Kasumi-1 (cell line): ENCODE results near the gene ZC3H18.

ENCODE experiments used
- DNase-seq, 2 experiments: peaks; one replicate each; lab custom pipeline; 2025; lab: John Stamatoyannopoulos, UW

Gene ZC3H18

DNA sequence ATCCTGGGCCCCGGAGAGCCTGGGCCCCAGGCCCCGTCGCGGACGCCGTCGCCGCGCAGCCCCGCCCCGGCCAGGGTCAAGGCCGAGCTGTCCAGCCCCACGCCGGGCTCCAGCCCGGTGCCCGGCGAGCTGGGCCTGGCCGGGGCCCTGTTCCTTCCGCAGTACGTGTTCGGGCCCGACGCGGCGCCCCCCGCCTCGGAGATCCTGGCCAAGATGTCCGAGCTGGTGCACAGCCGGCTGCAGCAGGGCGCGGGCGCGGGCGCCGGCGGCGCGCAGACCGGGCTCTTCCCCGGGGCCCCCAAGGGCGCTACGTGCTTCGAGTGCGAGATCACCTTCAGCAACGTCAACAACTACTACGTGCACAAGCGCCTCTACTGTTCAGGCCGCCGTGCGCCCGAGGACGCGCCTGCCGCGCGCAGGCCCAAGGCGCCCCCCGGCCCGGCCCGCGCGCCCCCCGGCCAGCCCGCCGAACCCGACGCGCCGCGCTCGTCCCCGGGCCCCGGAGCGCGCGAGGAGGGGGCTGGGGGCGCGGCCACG is 36.8 kb upstream of the ZC3H18 start:
- DNase-seq: no peak

DNA sequence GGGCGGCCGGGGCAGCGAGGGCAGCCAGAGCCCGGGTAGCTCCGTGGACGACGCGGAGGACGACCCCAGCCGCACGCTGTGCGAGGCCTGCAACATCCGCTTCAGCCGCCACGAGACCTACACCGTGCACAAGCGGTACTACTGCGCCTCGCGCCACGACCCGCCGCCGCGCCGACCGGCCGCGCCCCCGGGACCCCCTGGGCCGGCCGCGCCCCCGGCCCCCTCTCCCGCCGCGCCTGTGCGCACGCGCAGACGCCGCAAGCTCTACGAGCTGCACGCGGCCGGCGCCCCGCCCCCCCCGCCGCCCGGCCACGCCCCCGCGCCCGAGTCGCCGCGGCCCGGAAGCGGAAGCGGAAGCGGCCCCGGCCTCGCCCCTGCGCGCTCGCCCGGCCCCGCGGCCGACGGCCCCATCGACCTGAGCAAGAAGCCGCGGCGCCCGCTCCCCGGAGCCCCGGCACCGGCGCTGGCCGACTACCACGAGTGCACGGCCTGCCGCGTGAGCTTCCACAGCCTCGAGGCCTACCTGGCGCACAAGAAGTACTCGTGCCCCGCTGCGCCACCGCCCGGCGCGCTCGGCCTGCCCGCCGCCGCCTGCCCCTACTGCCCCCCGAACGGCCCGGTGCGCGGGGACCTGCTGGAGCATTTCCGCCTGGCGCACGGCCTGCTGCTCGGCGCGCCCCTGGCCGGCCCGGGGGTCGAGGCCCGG is 36.1 kb upstream of the ZC3H18 start:
- DNase-seq: no peak

DNA sequence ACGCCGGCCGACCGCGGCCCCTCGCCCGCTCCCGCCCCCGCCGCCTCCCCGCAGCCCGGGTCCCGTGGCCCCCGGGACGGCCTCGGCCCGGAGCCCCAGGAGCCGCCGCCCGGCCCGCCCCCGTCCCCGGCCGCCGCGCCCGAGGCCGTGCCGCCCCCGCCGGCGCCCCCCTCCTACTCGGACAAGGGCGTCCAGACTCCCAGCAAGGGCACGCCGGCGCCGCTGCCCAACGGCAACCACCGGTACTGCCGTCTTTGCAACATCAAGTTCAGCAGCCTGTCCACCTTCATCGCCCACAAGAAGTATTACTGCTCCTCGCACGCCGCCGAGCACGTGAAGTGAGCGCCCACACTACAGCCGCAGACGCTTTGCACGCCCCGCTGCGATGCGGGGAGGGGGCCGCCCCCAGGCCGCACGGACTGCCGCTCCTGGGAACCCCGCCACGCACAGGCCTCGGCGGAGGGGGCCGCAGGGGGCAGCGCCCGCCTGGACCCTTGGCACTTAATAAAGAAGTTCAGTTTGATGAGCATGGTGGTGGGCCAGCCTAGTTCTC is 35.5 kb upstream of the ZC3H18 start:
- no peak for DNase-seq

DNA sequence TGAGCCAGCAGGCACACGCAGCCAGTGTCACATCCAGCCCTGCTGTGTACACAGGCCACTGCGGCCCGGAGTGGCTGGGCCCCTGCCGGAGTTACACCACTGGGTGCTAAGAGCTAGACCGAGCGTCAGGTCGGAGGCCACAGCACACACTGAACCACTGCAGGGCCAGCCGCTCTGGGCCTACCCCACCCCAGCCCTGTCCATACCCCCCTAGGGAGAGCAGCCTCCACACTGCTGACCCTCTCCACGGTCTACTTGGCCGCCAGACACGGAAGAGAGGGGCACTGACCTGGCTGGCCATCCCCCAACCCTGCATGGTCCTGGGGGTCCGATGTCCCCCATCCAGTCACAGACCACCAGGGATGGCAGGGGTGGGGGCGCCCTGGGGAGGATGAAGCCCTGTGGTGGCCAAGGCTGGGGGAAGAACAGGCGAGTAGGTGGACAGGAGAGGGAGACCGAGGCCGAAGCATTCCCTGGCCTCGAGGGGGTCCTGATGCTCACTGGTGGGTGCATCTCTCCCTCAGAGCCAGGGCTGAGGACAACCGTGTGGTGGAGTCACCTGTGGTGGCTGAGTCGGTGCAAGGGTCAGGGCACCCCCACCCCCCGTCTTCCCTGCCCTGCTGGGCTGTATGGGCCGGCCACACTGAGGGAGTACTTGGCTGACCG is 34.9 kb upstream of the ZC3H18 start:
- DNase-seq: no peak

DNA sequence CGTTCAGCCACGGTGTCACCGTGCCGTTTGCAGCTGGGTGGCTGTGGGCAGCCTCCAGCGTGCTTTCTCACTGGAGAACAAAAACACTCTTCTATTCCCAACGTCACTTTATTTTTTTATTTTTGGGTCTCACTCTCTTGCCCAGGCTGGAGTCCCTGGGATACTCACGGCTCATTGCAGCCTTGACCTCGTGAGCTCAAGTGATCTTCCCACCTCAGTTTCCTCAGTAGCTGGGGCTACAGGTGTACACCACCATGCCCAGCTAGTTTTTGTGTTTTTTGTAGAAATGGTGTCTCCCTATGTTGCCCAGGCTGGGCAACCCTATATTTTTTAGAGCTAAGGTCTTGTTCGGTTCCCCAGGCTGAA is 34.4 kb upstream of the ZC3H18 start:
- DNase-seq: no peak

DNA sequence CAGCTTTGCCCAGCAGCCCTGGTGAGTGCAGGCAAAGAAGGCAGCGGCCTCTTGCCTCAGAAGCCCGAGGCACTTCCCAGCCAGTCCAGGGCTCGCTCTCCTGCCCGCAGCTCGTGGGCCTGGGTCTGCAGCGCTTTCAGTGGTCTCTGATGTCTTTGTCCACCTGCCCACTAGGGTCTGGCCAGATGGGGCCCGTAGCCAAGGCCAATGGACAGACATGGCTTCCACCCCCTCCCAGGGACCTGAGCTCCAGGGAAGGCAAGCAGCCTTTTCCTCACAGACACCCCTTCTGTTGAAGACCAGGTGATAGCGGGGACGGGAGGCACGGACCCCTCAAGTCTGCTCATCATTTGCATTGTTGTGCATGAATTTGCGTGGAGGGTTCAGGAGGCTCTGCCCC is 33.7 kb upstream of the ZC3H18 start:
- no peak for DNase-seq

DNA sequence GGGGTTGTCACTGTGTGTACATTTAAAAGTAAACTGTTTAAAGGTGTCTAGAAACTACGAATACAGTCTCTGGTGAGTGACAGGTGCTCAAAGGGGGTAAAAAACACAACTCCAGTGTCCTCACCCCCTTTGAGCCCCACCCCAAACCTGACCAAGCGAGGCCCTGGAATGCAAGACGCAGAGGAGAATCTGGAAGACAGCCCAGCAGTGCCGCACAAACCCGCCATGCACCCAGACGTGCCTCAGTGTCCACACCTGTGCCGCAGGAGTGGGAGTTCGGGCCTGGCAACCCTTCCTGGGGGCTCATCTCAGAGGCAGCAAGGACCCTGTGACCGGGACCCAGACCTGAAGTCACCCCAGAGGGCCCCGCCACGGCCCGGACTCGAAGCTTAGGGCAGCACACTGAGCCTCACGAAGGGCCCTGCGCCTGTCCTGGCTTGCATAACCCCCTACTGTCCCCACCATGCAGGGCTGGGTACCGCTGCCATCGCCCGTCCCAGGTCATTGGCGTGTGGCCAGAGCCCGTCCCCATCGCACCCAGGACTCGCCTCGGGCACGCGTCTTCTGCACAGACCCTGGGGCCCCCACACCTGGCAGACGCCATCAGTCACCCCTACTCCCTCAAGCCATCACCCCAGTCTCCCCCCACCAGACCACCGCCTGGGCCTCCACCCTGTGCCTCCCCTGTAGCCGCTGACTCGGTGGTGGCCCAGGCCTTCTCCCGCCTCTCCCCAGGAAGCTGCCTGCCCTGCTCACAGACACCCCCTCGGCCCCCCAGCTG is 33.0 kb upstream of the ZC3H18 start:
- no peak for DNase-seq

DNA sequence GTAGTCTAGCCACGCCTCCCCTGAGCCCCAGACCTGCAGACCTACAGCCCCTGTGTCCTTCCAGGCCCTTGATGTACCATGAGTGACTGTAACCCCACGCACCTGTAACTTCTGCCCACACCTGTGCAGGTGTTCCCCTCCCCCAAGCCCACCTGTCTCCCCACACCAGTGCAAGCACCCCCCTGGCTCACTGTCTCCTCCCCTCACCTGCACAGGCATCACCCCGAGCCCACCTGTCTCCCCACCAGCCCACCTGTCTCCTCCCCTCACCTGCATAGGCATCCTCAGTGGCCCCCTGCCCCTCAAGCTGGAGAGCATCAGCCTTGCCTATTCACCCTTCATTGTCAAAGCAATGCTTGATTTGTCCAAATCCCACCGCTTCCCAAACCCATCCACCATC is 32.3 kb upstream of the ZC3H18 start:
- no peak for DNase-seq

DNA sequence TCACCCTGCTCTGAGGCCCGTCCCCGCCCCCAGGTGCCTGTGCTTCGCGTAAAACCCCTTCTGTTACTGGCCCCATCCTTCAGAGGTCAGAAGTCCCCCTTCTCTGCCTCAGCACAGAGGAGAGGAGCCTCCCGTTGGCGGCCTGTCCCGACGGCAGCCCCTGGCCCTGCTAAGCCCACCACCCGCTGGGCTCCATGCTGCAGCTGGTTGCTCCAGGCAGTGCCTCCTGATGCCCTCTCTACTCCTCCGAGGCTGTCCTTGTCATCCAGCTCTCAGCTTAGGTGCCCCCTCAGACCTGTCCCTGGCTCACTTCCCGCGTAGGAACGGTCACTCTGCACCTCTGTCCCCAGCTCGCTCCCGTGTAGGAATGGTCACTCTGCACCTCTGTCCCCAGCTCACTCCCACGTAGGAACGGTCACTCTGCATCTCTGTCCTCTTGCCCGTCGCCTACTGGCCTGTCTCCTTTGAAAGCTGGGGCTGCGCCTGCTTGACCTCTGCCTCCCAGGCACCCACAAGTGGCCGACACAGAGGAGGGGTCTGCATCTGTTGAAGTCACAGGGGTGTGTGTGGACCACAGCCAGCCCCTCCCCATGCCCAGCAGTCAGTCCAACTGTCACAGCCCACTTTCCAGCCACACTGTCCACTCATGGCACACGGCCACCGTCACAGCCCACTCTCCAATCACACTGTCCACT is 31.7 kb upstream of the ZC3H18 start:
- no peak for DNase-seq

DNA sequence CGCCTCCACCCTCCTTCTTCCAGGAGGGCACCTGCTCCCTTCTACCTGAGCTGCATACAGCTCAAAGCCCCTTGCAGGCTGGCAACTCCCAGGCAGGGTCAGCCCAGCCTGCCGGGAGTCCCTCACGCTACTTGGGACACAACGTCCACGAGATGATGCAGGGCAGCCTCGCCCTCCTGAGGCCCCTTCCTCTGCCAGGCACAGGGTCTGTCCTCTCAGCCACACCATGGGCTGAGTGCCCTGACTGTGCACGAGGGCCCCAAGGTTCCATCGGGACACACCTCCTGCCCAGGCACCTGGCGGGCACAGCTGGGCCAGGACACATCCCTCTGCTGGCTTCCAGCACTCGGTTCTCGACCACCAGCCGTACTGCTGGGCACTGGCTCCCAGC is 30.9 kb upstream of the ZC3H18 start:
- no peak for DNase-seq

DNA sequence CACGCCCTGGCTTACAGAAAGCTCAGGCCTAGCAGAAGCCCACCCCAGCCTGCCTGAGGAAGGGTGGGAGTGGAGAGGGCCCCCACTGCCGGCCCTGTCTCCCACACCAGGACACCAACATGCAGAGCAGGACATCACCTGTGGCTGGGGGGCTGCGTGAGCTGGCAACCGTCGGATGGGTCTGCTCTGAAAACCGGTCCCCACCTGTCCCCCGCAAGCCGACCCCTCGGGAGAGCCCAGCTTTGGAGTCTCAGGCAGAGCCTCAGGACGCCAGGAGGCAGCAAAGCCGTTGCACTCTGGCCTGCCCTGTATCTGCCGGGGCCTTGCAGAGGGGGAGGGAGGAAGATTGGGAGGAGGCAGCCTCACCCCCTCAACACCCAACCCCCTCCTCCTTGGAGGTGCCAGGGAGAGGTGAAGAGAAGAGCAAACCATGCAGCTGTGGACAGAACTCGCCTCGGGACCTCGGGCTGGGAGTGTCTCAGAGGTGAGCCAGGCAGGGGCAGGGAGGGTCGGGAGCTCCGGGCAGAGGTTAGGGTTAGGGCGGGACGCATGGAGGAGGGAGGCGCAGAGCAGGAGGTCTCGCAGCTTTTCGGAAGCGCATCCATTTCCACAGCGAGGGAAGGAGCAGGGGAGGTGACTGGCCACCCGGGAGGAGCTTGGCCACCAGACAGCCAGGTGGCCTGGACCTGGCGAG is 30.4 kb upstream of the ZC3H18 start:
- no peak for DNase-seq

DNA sequence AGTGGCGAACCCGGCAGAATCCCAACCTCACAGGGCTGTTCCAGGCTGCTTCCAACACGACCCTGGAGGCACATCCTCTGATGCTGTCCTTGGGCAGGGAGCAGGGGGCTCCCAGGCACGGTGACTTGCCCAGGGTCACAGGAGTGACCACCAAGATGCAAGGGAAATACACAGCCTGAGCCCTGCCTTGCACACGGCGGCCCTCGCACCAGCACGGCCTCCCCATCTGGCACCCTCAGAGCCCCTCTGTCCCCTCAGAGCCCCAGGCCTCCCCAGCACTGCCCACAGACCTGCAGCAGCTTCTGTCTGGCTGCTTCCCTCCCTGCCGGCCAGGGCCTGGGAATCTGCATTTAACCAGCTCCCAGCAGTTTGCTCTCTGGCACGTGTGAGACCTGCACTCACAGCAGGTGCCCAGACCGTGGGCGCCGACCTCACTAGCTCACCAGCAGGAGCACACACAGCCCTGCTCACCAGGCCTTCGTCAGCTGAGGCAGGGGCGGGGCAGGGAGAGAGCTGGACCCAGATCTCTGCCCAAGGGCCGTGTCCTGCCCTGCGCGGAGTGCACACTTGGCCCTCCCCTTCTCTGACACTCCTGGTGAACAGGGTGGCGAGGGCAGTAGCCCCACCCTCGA is 29.7 kb upstream of the ZC3H18 start:
- no peak for DNase-seq

DNA sequence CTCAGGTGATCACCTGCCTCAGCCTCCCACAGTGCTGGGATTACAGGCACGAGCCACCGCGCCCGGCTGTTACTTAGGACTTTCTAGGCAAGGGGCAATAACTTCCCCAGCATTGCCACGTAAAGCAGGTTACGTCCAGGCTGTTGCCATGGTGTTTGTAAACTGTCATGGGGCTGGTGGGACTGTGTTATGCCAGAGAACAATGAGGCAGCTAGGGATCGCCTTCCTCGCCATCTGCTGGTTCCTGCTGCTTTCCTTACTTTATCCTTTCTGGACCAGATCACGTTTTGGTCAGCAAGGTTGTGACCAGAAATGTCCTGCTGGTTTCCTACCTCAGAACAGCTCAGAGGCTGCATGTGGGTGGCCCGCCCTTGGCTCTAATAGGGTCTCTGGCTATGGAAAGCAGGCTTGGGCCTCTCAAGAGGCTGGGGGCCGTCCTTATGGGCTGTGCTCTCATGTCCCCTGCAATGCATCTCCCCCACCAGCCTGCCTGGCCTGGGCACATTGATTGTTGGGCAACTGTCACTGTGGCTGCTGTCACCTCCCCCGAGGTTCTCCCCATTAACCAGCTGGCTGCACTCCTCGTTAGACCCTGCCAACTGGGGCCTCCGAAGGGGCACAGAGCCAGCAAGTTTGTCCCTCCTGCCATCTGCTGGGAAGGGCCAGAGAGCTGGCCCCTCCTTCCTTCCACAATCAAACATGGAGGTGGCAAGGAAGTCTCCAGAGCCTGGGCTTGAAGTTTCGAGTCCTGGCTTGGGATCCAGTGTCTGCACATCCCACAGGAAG is 28.2 kb upstream of the ZC3H18 start:
- no peak for DNase-seq

DNA sequence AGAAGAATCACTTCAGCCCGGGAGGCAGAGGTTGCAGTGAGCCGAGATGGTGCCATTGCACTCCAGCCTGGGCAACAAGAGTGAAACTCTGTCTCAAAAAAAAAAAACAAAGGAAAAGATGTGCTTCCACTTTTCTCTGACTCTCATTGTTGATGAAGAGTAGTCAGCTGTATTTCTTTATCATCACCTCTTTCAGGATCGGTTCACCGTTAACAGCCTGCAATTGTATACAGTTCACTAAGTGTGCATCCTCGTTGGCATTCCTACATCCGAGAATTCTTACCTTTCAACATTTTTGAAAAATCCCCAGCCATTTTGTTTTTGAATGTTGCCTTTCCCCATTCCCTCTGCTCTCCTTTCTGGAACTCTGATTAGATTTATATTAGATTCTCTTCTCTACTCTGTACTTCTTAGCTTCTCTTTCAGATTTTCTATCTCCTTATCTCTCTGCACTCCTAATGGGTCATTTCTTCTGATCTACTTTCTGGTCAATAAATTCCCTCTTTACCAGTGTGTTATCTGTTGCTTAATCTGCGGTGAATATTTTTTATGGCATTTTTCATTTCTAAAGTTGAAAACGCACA is 26.9 kb upstream of the ZC3H18 start:
- no peak for DNase-seq

DNA sequence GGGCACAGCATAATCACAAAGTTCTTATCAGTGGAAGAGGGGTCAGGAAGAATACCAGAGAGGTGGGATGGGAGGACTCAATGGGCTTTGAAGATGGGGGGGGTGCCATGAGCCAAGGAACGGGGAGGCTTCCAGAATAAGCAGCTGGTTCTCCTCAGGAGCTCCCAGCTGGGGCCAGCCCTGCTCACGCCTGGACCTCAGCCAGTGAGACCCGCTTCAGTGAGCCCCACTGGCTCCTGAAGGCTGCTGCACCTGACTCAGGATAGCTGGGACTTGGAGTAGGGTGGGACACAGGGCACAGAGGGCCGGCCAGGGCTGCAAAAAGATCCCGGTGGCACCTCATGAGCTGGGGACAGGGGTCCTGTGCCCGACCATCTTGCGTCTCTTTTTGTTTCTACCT is 24.4 kb upstream of the ZC3H18 start:
- no peak for DNase-seq

DNA sequence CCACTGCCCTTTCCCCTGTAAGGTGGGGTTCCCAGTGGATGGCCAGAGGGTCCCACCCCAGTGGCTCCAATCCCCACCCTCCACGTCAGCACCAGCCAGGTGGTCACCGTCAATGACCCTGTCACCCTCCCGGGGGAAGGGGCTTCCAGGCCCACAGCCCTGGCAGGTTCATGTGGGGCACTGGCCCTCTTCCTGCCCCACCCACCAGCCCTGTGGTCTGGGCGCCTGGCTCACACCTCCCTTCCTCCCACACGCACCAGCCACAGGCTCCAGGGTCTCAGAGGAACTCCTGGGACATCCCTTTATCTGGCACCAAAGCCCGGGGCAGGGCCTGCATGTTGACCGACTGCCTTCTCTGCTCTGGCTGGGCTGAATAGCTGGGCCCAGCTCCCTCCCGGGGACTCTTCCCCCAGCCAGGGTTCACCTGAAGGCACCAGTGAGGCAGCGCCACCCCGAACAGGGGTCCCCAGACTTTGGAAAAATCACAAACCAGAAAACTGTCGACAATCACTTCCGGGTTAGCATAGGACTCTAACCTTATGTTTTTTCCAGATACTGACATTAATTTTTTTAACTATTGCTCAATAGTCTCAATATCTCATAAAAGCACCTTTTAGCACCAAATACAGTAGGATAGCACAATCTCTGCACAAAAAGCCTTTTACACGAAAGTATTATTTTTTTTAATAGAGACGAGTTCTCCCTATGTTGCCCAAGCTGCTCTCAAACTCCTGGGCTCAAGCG is 21.9 kb upstream of the ZC3H18 start:
- no peak for DNase-seq

DNA sequence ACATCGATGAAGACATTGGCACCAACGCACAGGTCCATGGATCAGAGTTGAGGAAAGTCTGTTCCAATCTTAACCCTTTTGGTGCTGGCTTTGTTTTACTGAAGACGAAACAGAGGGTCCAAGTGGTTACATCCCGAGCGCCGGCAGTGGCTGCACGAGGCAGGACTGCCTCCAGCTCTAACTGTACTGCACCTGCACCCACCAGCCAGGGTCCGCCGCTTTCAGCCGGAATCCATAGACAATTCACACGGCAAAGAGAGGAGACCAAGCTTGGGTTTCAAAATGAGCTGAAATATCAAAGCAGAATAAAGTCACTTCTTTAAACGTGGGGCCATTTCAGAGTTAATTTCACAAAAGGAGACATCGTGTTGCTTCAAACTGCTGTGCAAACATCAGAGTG is 21.2 kb upstream of the ZC3H18 start:
- DNase-seq: no peak

DNA sequence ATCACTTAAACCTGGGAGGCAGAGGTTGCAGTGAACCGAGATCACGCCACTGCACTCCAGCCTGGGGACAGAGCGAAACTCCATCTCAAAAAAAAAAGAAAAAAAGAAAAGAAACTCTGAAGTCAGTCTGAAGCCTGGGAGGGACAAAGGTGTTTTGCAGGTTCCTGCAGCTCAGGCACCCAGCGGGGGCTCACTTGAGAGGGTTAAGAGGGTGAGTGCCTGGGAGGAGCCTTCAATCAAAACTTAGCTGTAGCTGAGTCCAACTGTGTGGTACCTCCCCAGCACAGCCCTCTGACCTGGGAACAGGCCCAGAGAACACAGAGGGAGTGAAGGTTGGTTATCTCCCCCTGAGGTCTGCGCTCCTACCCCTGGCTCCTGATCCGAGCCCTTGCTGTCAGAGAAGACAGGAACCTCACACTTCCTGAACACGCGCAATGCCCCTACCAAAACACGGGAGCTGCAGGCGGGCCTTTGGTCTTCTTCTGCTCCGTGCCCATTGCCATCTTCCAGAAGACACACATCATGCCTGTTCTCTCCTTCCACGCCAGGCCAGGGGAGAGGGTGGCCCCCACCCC is 20.4 kb upstream of the ZC3H18 start:
- DNase-seq: peak in 1 of 2 experiments; percentile 28

DNA sequence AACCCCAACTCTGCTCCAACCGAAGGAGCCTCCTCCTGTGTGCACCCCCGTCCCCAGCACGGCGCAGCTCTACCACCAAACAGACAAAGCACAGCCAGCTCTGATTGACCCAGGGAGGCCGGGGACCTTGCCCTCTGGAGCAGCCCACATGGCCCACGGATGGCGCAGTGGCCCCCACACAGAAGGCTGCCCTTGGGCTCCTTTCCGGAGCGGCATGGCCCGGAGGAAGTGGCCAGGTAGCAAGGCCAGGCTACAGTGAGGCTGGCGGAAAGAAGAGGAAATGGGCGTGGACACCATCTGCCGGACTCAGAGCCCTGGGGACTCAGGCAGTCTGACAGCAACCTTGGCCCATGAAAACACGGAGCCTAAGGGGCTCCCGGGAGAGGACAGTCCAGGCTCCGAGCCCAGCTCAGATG is 19.9 kb upstream of the ZC3H18 start:
- DNase-seq: no peak
